Subcutaneous adipose tissue (tissue), 4 donors: ENCODE measurements around the gene TMEM117. TPM values are rescaled to one million over a fixed set of nuclear protein-coding genes. Genes with fewer than 3 reads are reported as not detected.

ENCODE experiments used
- total RNA-seq, 4 donors: library from RNA; depleted of rRNA; stranded (reverse); fragments of >200 nt; gene quantifications; one replicate each; pipeline ENCODE4 v1.1.0, GENCODE V29; 2016
- TF ChIP-seq, protein P1 (sequence below): fragments of 450-650 bp; IDR thresholded peaks from one replicate; pipeline ENCODE4 v1.5.1; 2016; ENCODE audit warnings: low read depth, mild to moderate bottlenecking, control low read depth, antibody characterized with exemption, moderate library complexity

TMEM117 gene
- total RNA-seq, 4 donors from 2014 or later, result 3.8 to 9.1 (median 7.6) TPM

DNA sequence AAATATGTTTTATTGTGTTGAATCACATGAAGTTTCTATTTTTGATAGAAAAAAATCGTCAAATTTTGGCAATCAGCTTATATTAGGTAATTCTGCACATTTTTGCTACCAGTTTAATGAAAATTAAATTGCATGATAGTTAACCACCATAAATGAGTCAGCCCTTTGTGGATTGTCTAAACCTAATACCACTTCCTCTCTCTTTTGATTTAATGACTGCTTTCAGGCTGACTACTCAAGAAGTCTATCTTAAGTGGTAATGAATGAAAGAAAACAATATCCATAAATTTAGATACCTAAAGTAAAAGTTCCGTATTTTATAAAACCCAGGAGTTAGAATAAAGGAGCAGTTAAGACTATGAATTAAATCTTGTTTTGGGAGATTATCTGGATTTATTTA is 450.5 kb downstream of the TMEM117 start:
- TF ChIP-seq, protein P1, sequence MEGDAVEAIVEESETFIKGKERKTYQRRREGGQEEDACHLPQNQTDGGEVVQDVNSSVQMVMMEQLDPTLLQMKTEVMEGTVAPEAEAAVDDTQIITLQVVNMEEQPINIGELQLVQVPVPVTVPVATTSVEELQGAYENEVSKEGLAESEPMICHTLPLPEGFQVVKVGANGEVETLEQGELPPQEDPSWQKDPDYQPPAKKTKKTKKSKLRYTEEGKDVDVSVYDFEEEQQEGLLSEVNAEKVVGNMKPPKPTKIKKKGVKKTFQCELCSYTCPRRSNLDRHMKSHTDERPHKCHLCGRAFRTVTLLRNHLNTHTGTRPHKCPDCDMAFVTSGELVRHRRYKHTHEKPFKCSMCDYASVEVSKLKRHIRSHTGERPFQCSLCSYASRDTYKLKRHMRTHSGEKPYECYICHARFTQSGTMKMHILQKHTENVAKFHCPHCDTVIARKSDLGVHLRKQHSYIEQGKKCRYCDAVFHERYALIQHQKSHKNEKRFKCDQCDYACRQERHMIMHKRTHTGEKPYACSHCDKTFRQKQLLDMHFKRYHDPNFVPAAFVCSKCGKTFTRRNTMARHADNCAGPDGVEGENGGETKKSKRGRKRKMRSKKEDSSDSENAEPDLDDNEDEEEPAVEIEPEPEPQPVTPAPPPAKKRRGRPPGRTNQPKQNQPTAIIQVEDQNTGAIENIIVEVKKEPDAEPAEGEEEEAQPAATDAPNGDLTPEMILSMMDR, result no peak

GRCh38 chr12:44286821-44287505 is 451.1 kb downstream of the TMEM117 start:
- TF ChIP-seq, protein P1, result no peak

- TF ChIP-seq, protein P1, result no peak
These were observed 451.7 kb downstream of the TMEM117 start for GRCh38 chr12:44287545-44287944.

GRCh38 chr12:44294649-44295048 is 458.8 kb downstream of the TMEM117 start:
- TF ChIP-seq, protein P1, result no peak

DNA sequence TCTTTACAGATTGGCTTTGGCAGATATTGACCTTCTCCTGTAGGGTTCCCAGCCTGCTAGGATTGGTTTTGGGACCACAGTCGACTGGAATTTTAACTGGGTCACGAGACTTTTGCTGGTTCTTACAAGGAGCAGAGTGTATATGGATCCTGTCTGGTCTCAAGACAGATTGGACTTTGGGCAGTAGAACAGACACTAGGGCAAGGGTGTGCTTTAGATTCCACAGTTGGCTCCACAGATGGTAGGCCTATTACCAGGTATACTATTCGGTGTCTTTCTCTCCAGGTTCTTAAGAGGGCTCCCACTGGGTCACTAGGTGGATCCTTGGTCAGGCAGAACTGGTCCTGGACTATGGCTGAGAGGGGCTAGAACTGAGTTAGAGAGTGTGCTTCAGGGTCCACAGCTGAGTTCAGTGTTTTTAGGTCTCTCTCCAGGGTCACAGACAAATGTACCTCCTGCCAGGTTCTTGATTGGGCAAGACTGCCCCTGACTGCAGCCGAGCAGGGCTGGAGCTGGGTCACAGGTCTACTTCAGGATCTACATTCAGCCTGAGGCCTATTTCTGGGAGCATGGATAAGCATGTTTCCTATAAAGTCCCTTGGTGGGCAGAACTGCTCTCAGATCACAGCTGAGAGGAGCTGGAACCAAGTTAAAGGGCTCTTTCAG is 460.2 kb downstream of the TMEM117 start:
- TF ChIP-seq, protein P1, result no peak

DNA sequence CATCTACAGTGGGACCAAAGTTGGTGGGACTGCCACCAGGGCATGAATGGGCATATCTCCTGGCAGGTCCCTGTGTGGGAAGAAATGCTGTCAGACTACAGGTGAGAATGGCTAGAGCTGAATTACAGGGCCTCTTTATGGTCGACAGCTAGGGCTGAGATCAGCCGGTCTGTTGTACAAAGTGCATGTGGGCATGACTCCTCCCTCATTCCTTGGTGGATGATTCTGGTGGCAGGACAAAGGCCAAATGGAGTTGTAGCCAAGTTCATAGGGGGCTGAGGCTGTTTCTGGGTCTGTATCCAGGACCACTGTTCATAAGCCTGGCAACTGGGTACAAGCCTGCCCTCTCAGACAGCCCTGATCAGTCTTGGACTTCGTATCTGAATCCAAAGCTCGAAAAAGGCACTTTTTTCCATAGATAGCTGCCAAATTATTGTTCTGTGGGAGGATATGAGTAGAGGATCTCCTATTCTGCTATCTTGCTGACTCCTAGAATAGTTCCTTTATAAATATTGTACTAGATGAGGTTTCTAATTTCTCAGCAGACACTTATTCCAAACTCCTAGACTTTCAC is 460.8 kb downstream of the TMEM117 start:
- TF ChIP-seq, protein P1, result no peak

DNA sequence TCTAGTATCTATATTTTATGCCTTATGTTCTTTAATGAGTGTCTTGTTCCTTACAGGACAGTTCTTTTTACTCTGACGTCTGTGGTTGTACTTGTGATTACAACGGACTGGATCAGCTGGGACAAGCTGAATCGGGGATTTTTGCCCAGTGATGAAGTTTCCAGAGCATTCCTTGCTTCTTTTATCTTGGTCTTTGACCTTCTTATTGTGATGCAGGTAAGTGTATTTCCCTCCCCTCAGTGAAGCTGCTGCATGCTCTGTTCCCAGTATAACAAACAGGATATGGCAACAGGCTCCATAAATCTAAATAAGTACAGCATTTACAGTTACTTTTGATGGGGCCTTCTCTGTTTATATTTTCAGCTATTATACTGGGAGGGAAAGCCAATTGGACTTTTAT is 463.6 kb downstream of the TMEM117 start:
- TF ChIP-seq, protein P1, result no peak
